Parathyroid adenoma (tissue), 2 donors: Measurements from ENCODE around the gene NIT1.

ENCODE experiments used
- H2AFZ ChIP-seq: fragments of 300-600 bp; sonication (generic); one replicate; pipeline ENCODE4 v1.7.0; 2017; ENCODE audit warnings: antibody characterized with exemption, mild to moderate bottlenecking
- H3K27ac ChIP-seq: fragments of 300-600 bp; sonication (generic); one replicate; pipeline ENCODE4 v1.7.0; 2017
- H3K27me3 ChIP-seq: fragments of 300-600 bp; sonication (generic); one replicate; pipeline ENCODE4 v1.7.0; 2017; ENCODE audit warnings: low read length; ENCODE audit not compliant: control insufficient read depth, insufficient read depth
- H3K36me3 ChIP-seq: fragments of 300-600 bp; sonication (generic); one replicate; pipeline ENCODE4 v1.7.0; 2017; ENCODE audit warnings: low read length; ENCODE audit not compliant: control insufficient read depth, insufficient read depth
- H3K4me1 ChIP-seq: fragments of 300-600 bp; sonication (generic); one replicate; pipeline ENCODE4 v1.7.0; 2017; ENCODE audit warnings: control low read depth
- H3K4me2 ChIP-seq: fragments of 300-600 bp; sonication (generic); one replicate; pipeline ENCODE4 v1.7.0; 2017; ENCODE audit warnings: low read length
- H3K4me3 ChIP-seq: fragments of 300-600 bp; sonication (generic); one replicate; pipeline ENCODE4 v1.7.0; 2017; ENCODE audit warnings: low read depth, low read length
- H3K79me2 ChIP-seq: fragments of 300-600 bp; sonication (generic); one replicate; pipeline ENCODE4 v1.7.0; 2017; ENCODE audit warnings: control low read depth
- H3K9ac ChIP-seq: fragments of 300-600 bp; sonication (generic); one replicate; pipeline ENCODE4 v1.7.0; 2017; ENCODE audit warnings: mild to moderate bottlenecking
- H3K9me3 ChIP-seq: fragments of 300-600 bp; sonication (generic); one replicate; pipeline ENCODE4 v1.7.0; 2017; ENCODE audit warnings: low read length; ENCODE audit not compliant: control insufficient read depth
- CTCF ChIP-seq: fragments of 300-600 bp; sonication (generic); IDR thresholded peaks from one replicate; pipeline ENCODE4 v1.7.0; 2017; ENCODE audit warnings: antibody characterized with exemption, mild to moderate bottlenecking
- donor health status: primary hyperparathyroidism.

NIT1 gene

GRCh38 chr1:161122967-161123366, 5.1 kb downstream of the NIT1 start:
- H2AFZ ChIP-seq: no peak overlapping the region
- H3K4me2 ChIP-seq: no peak overlapping the region
- peaks cover 3% of the 10 kb centered on the region for H3K79me2 ChIP-seq
- no peak overlapping the region for H3K9ac ChIP-seq
- no peak for TF ChIP-seq CTCF
- H3K9me3 ChIP-seq: no peaks in the 10 kb centered on the region
- H3K4me1 ChIP-seq: peaks cover 13% of the 10 kb centered on the region
- no peaks in the 10 kb centered on the region for H3K27me3 ChIP-seq
- no peaks in the 10 kb centered on the region for H3K36me3 ChIP-seq
- no peak overlapping the region for H3K4me3 ChIP-seq
- no peak overlapping the region for H3K27ac ChIP-seq

GRCh38 chr1:161127649-161128048, 9.7 kb downstream of the NIT1 start:
- Histone ChIP-seq H3K27ac (no peak overlapping the region), H3K4me1 (peaks cover 4% of the 10 kb centered on the region), H3K27me3 (no peaks in the 10 kb centered on the region), H3K36me3 (no peaks in the 10 kb centered on the region), H3K9me3 (no peaks in the 10 kb centered on the region), H2AFZ (no peak overlapping the region), H3K4me3 (no peak overlapping the region), H3K79me2 (no peaks in the 10 kb centered on the region), H3K4me2 (no peak overlapping the region), H3K9ac (no peak overlapping the region)
- no peak for TF ChIP-seq CTCF

GRCh38 chr1:161128591-161129420, 10.9 kb downstream of the NIT1 start:
- peaks cover 4% of the 10 kb centered on the region for H3K4me1 ChIP-seq
- H2AFZ ChIP-seq: no peak overlapping the region
- TF ChIP-seq CTCF: no peak
- H3K9ac ChIP-seq: no peak overlapping the region
- no peaks in the 10 kb centered on the region for H3K79me2 ChIP-seq
- H3K9me3 ChIP-seq: no peaks in the 10 kb centered on the region
- no peaks in the 10 kb centered on the region for H3K36me3 ChIP-seq
- no peak overlapping the region for H3K4me3 ChIP-seq
- H3K27ac ChIP-seq: no peak overlapping the region
- no peaks in the 10 kb centered on the region for H3K27me3 ChIP-seq
- no peak overlapping the region for H3K4me2 ChIP-seq

- Histone ChIP-seq H3K9ac (no peak overlapping the region), H3K9me3 (no peaks in the 10 kb centered on the region), H3K4me2 (no peak overlapping the region), H3K27me3 (no peaks in the 10 kb centered on the region), H3K4me3 (no peak overlapping the region), H3K79me2 (no peaks in the 10 kb centered on the region), H2AFZ (no peak overlapping the region), H3K4me1 (peaks cover 4% of the 10 kb centered on the region), H3K27ac (peak overlapping the region; percentile 24), H3K36me3 (no peaks in the 10 kb centered on the region)
- no peak for TF ChIP-seq CTCF
Observed at GRCh38 chr1:161130266-161130665, 12.4 kb downstream of the NIT1 start.
